Measurements from ENCODE around the gene PPM1M.
"Not testable (repeated sequence)": the region's sequence is repeated elsewhere in the genome, so short reads cannot be mapped to it uniquely, and the experiment has no call there.

PPM1M gene

DNA sequence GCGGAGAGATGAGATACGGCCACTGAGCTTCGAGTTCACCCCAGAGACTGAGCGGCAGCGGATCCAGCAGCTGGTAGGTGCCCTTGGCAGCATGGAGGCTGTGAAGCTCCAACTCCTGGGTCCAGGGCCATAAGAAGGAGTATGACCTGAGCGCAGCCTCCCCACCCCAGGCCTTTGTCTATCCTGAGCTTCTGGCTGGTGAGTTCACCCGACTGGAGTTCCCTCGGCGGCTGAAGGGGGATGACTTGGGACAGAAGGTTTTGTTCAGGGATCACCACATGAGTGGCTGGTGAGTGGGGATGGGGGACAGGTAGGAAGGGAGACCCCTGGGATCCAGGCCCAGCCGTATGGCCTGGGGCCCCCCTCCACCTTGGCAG, 2.6 kb downstream of the PPM1M start:
- FAIRE-seq = no peak

DNA sequence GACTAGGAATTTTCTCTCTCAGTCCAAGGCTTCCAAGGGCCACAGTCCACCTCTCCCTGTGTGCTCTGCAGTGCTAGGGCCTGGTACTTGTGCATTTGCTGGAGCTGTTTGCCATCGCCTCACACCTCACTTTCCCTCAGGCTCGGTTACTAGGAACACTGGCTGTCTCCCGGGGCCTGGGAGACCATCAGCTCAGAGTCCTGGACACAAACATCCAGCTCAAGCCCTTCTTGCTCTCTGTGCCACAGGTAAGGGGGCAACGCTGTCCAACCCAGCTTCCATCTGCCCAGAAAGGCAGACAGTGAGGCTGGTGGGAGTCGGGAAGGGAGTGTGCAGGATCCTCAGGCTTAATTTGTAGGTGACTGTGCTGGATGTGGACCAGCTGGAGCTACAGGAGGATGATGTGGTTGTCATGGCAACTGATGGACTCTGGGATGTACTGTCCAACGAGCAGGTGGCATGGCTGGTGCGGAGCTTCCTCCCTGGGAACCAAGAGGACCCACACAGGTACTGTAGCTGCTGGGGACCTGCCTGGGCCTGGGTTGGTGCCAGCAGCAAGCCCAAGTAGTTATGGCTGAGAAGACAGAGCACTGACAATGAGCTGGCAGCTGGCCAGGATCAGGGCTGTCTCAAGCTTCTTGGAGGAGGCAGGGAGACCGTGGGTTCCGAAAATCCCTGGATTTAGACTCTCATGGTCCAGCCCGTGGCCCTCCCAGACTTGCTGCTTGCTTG, 3.4 kb downstream of the PPM1M start:
- FAIRE-seq = no peak

DNA sequence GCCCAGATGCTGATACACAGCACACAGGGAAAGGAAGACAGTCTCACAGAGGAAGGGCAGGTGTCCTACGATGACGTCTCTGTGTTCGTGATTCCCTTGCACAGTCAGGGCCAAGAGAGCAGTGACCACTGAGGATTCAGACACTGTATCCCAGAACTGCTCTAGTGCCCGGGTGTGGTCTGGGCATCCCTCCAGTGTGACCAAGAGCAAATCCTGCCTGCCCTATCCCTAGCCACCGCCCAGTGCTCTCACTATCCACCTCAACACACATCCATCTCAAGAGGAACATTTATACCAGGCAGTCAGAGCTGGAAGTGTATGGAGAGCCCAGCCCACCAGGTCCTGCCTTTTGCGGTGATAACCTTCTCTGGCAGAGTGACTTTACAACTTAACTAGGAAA, 4.1 kb downstream of the PPM1M start:
- no peak for FAIRE-seq

GRCh38 chr3:52250122-52250521, 4.6 kb downstream of the PPM1M start:
- no peak for FAIRE-seq

DNA sequence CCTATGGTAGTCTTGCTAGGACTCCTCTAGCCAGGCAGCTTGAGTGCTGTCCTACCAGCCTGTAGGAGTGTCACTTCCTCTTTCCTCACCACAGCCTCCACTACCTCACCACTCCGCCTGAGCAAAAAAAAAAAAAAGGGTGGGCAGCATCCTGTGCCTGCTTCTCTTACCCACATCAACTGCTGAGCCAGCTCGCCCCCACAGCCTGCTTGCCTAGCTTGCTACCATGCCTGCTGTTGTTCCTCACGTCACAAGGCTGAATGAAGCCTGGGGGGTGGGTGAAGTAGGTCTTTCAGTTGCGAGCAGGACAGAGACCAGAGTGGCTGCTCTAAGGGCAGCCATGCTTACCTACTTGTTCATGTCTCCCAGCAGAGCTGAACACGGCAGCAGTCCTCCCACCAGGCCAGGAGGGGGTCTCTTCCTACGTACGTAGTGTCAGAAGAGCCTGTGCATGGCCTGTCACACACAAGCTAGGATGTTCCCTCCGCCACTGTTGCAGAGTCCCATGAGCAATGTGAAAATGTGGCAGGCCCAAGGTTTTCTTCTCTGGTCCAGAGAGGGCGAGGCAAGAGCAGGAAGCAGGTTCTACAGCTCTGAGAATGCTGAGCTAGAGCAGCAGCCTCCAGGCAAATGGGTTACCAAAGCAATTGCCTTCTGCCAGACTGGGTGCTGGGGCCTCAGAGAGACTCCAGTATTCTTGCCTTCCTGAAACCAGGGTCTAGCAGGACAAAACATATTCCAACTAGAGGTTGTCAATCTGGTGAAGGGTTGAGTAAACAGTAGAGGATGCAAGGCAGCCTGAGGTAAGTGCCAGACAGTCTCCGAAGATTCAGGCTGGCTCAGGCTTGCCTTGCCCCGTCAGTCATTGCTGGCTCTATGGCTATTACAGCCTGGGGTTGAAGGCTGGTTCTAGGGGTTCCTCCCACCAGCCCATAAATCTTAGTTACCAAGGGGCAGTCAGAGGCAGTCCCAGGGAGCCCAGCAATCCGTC, 8.1 kb downstream of the PPM1M start:
- no peak for FAIRE-seq

DNA sequence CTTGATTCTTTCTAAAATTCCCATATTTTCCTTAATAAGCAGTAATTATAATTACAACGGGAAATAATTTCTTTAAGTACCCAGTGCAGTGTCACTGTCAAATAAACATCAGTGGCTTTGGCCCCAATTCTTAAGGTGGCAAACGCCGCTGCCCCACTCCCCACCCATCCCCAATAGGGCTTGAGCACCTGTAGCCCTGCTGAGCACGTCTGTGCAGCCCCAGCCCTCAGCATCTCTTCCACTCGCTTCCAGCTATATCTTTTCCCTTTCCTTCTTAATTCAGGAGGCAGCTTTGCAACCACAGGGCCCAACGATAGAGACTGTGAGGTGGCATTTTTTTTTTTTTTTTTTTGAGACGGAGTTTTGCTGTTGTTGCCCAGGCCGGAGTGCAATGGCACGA, 9.0 kb downstream of the PPM1M start:
- FAIRE-seq = no peak

- no peak for FAIRE-seq
Observed at GRCh38 chr3:52256159-52256558, 10.6 kb downstream of the PPM1M start.

GRCh38 chr3:52256622-52257021, 11.1 kb downstream of the PPM1M start:
- no peak for FAIRE-seq

DNA sequence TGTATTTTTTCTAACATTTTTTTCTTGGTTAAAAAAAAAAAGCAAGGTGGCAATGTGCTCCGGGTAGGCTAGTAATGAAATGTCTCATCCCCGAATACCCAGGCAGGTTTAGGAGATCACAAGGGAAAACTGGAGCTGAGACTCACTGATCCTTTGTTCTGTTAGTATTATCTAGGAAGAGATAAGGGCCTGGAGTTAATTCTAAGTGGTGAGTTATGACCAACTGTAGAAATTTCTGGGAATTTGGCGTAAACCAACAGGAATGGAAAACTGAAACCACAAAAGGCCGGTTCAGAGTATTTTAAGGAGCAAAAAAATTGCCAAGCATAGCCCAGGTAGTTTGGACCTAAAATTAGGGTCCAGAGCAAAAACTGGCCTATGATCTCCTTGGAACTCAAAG, 12.4 kb downstream of the PPM1M start:
- FAIRE-seq = no peak

DNA sequence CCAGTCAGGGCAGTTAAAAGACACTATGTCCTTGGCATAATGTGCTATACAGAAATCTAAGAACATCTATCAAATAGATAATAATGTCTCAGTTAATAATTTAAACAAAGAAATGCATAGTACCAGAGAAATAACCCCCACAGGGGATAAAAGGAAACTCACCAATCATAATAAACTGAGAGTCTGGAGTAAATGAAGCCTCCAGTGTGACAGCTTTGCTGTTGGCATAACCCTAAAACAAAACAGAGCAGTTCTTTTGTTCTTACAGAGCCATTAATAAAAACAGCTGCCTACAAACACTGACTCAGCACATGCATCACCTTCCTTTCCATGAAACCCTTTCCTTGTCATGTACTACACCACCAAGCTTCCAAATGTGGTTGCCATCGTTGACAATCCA, 13.5 kb downstream of the PPM1M start:
- FAIRE-seq = no peak

- FAIRE-seq = no peak
Observed at GRCh38 chr3:52259448-52259847, 13.9 kb downstream of the PPM1M start.

DNA sequence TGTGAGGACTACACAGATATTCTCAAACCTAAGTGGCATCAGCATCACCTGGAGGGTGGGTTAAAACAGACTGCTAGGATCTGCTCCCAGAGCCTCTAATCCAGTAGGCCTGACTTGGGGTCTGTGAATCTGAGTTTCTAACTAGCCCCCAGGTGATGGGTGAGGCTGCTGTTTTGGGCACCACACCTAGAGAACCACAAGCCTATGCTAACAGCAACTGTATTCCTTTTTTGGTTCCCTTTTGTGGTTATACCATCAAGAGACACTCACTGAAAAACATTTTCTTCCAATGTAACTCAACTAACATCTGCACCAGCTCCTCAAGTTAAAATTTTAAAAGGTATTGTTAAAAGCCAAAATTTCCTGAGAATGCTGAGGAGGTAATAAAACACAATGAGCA, 16.9 kb downstream of the PPM1M start:
- no peak for FAIRE-seq

DNA sequence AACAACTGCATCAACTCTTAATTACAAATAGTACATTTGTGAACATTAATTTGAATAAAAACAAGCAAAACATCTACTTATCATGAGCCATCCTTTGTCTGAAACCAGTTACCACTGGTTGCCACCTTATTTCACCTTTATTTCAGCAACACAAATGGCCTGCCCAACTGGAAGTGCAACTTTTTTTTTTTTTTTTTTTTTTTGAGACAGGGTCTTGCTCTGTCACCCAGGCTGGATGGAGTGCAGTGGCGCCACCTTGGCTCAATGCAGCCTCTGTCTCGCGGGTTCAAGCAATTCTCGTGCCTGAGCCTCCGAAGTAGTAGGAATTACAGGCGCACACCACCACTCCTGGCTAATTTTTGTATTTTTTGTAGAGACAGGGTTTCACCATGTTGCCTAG, 19.8 kb downstream of the PPM1M start:
- no peak for FAIRE-seq

DNA sequence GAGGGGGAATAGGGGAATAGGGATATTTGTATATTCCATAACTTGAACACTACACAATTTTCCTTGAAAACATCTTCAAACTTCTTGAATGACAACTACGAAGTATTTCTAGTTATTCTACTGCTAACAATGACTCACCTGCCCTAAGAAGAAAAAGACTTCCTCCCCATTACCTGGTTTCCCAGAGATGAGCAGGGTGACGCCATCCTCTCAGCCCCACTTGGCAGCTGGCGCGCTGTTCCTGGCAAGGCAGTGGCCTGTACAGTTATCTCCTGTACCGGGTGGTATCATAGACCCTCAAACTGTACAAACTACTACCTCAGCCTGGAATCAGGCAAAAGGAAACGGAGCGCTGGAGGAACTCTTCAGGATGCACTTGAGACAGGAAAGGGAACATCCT, 22.5 kb downstream of the PPM1M start:
- no peak for FAIRE-seq

DNA sequence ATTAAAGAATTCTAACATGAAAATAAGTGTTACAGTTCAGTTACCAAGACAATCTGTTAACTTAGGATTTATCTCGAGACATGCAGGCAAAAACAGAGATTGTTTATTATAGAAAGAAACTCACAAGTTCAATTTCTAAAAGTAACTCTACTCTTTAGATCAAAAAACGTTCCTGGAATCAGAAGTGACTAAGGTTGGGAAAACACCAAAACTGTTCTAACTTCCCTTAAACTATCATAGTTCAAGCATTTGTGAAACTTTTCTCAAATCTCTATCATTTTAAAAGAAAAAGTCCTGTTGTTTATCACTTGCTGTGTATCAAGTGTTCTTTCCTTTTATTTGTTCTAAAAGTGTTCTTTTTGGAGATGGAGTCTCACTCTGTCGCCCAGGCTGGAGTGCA, 24.2 kb downstream of the PPM1M start:
- FAIRE-seq = no peak

- FAIRE-seq = peak; percentile 85
Observed at GRCh38 chr3:52270252-52270754, 24.7 kb downstream of the PPM1M start.

DNA sequence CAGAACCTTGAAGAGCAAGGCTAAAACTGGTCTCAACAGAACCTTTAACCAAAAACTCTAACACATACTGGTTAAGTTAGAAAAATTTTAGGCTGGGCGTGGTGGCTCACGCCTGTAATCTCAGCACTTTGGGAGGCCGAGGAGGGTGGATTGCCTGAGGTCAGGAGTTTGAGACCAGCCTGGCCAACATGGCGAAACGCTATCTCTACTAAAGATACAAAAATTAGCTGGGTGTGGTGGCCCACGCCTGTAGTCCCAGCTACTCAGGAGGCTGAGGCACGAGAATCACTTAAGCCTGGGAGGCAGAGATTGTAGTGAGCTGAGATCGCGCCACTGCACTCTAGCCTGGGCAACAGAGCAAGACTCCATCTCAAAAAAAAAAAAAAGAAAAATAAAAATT, 26.6 kb downstream of the PPM1M start:
- not testable (repeated sequence) for FAIRE-seq

DNA sequence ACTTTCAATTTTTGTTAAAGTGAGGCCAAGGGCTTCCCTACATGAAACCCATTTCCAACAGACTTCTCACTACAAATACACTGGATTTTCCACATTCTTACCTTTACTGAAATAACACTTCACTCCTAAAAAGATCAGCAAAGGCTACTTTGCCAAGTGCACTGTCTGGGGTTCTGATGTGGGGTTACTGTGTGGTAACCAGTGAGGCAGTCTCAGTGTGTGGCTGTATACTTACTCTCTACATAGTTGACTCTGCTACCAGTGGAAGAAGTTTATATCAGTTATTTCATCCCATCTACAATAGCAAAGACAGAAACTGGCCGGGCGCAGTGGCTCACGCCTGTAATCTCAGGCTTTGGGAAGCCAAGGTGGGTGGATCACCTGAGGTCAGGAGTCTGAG, 27.3 kb downstream of the PPM1M start:
- FAIRE-seq = no peak

- FAIRE-seq = not testable (repeated sequence)
Observed at GRCh38 chr3:52274781-52275180, 29.2 kb downstream of the PPM1M start.

- FAIRE-seq = no peak
Observed at GRCh38 chr3:52277071-52277964, 31.8 kb downstream of the PPM1M start.

DNA sequence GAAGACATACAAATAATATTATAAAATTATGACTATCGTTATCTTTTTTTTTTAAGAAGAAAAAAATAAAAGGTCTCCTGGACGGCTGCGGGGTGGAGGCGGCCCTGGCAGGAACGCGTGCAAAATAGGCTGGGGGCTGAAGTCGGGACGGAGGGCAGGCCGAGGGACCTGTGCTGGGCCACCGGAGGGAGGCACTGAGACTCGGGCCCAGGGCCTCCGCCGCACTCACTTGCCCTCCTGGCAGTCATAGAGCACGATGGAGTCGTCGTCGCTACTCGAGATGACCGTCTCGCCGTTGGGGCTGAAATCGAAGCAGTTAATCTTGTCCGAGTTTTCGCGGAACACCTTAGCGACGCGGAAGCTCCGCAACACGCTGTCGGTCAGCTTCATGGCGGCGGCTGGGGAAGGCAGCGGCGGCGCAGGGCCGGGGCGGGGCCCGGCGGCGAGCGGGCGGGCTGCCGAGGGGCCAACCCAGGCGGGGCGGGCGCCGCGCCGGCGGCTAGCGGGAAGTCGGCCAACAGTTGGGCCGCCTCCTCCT, 32.5 kb downstream of the PPM1M start:
- no peak for FAIRE-seq

- FAIRE-seq = no peak
Observed at GRCh38 chr3:52278510-52279069, 33.0 kb downstream of the PPM1M start, which contains the start of gene WDR82. Gene WDR82, minus strand, starts transcription at chr3:52278649. Its CDS starts 288 bp downstream, at chr3:52278361.
